GM12864 (cell line): Measurements from ENCODE around the gene ZNF358.

Source experiments
- DNase-seq: peaks from one replicate; pipeline ENCODE4 v3.0.0-alpha.2; 2011; ENCODE audit warnings: low read depth
- H3K4me3 ChIP-seq: 2 replicates; pipeline ENCODE4 v1.5.1; 2011; ENCODE audit warnings: mild to moderate bottlenecking, low read depth, low read length, control low read depth
- TF ChIP-seq, protein P1 (sequence below): IDR thresholded peaks from 2 replicates; pipeline ENCODE4 v1.5.1; 2011; ENCODE audit warnings: low read depth, mild to moderate bottlenecking, moderate library complexity, low read length, control low read depth, inconsistent platforms; ENCODE audit errors: missing control alignments

The ZNF358 gene

DNA sequence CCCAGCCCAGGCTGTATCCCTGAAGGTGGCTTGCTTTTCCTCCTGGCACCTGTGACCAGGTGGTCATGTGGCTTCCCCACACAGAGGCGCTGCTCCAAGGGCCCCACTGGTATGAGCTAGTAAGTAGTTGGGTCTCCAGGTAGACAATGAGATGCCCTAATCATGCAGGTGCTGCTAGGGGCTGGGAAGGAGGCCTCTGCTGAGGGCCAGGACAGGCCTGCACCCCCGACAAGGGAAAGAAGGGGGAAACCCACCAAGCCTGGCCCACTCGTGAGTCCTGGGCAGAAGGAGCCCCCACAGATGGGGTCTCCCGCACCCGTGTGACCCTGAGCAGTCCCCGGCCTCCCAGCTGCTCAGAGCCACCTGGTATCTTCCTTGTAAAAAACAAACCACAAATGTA is 40.2 kb upstream of the ZNF358 start:
- TF ChIP-seq, protein P1, sequence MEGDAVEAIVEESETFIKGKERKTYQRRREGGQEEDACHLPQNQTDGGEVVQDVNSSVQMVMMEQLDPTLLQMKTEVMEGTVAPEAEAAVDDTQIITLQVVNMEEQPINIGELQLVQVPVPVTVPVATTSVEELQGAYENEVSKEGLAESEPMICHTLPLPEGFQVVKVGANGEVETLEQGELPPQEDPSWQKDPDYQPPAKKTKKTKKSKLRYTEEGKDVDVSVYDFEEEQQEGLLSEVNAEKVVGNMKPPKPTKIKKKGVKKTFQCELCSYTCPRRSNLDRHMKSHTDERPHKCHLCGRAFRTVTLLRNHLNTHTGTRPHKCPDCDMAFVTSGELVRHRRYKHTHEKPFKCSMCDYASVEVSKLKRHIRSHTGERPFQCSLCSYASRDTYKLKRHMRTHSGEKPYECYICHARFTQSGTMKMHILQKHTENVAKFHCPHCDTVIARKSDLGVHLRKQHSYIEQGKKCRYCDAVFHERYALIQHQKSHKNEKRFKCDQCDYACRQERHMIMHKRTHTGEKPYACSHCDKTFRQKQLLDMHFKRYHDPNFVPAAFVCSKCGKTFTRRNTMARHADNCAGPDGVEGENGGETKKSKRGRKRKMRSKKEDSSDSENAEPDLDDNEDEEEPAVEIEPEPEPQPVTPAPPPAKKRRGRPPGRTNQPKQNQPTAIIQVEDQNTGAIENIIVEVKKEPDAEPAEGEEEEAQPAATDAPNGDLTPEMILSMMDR, result no peak
- H3K4me3 ChIP-seq, result no peak overlapping the region
- DNase-seq, result no peak

DNA sequence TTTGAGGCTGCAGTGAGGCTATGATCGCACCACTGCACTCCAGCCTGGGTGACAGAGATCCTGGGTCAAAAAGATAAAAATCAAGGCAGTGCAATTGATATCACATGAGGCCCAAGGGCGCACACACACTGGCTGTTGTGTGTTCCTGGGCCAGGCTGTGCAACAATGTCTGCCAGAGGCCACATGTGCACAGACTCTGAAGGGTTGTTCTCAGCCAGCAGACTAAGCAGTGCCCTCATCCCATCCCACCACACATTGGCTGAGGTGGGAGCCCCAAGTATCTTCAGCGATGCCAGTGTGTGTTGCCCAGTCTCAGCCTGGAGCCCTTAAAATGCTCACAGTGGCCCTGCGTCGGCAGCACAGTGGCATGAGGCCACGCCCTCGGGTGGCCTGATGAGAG is 39.7 kb upstream of the ZNF358 start:
- no peak for DNase-seq
- H3K4me3 ChIP-seq, result no peak overlapping the region
- TF ChIP-seq, protein P1, result no peak

DNA sequence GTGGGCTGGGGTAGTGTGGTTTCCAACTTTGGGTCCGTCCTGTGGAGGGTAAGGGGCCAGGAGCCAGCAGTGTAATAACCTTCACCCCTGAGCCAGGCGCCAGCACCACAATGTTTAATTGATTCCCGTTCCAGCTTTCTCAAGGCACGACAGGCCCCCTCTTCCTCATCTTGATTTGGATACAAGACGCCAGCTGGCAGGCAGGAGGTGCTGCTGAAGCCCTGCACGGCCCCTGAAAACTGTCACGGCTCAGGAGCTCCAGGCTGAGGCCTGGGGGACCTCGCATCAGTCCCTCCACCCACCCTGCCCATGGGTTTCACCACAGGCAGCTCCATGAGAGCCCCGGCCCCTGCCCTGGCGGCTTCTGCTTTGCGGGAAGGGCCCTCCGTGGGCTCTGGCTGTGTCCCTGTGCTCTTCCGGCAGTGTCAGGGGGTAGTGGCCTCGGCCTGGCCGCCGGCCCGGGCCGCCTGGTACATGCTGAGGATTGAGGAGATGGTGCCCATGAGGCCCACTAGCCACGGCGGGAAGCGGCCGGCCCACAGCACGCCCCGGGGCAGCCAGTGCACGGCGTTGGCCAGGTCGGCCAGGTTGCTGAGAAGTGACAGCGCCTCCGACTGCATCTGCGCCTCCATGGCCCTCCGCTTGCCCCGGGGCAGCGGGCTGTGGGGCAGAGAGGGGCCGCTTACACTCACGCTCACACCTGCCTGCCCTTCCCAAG is 39.0 kb upstream of the ZNF358 start:
- H3K4me3 ChIP-seq, result no peak overlapping the region
- no peak for DNase-seq
- TF ChIP-seq, protein P1, result no peak

DNA sequence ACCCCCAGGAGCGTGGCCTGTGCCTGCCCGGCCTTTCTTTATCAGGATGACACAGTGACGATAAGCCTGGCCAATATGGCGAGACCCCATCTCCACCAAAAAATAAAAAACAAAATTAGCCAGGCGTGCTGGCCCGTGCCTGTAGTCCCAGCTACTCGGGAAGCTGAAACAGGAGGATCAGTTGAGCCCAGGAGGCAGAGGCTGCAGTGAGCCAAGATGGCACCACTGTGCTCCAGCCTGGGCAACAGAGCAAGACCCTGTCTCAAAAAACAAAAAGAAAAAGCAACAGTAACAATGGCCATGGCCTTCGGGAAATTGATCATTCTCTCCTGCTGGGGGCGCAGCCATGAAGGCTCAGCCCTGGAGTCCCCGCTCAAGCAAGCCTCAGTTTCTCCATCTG is 38.1 kb upstream of the ZNF358 start:
- TF ChIP-seq, protein P1, result no peak
- DNase-seq, result no peak
- H3K4me3 ChIP-seq, result no peak overlapping the region

DNA sequence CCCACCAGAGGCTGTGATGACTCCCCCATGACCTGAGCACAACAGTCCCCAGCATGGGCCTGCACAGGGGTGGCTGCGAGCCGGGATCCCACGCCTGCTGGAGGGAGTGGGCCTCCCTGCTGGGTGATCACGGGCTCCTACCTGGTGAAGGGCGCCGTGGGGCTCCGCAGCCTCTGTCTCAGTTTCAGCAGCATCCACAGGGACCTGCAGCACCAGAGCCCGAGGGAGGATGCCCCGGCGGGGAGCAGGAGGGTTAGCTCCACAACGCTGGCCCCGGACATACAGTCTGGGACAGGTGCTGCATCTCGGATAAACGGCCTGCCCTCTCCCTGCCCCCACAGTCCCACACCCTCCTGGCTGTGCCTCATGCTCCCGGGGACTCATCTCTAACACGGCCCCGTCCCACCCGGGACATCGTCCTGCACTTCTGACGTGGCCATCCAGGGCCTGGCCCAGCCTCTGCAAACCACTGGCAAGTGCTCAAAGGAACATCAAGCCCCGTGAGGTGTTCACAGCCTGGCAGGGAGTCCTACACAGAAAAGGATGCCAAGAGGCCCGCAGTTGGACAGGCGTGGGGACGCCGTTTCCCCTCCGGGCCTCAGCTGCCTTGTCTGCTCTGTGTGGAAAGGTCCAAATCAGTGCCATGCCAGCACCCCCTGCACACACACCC is 37.6 kb upstream of the ZNF358 start:
- H3K4me3 ChIP-seq, result no peak overlapping the region
- TF ChIP-seq, protein P1, result no peak
- no peak for DNase-seq

DNA sequence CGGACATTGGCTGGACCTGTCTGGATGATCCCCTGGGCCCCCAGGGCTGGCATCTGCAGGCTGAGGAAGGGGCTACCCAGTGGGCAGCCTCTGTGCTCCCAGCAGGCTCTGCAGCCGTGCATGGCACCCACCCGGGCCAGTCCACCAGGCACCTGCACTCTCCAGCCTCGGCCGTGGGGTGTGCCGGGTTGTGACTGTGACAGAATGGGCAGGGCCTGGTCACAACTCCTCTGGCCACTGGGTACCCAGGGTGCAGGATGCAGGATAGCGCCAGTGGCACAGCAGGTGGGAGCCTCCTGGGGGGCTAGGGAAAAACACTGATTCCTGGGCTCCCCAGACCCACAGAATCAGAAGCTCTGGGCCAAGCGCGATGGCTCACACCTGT is 37.1 kb upstream of the ZNF358 start:
- no peak overlapping the region for H3K4me3 ChIP-seq
- TF ChIP-seq, protein P1, result no peak
- DNase-seq, result no peak
